Endothelial cell of umbilical vein (primary cell): Measurements from ENCODE around the gene BUB1. TPM values are rescaled to one million over a fixed set of nuclear protein-coding genes. Genes with fewer than 3 reads are reported as not detected.

Experiments
- BruUV-seq: library from RNA; stranded (reverse); fragments of 400-500 nt; replicated peaks from 2 replicates; lab custom pipeline; 2021; lab: Mats Ljungman, UMichigan
- CTCF ChIA-PET: fragments of 300-600, 350-600 bp; sonication (Branson Sonifier 250); formaldehyde crosslinking; loops from one replicate; lab custom pipeline; 2021; ENCODE audit warnings: antibody characterized with exemption, inconsistent platforms; lab: Charles Lee
- POLR2A ChIA-PET: fragments of 300-600, 350-600 bp; sonication (Branson Sonifier 250); formaldehyde crosslinking; loops from one replicate; lab custom pipeline; 2021; ENCODE audit warnings: antibody characterized with exemption, inconsistent platforms; lab: Charles Lee
- DNase-seq: peaks from one replicate; pipeline ENCODE4 v3.0.0-alpha.2; 2011; ENCODE audit warnings: low read depth, low spot score
- FAIRE-seq: peaks from 2 replicates; lab custom pipeline; 2011; peaks lifted over from hg19 to GRCh38; lab: Jason Lieb, UNC
- H2AFZ ChIP-seq: 2 replicates; pipeline ENCODE4 v1.6.0; 2012; ENCODE audit warnings: low read depth, low read length, control low read depth, inconsistent platforms
- H3K27ac ChIP-seq: 2 replicates; pipeline ENCODE4 v1.5.1; 2011; ENCODE audit warnings: low read depth, mild to moderate bottlenecking, control low read depth, low read length, moderate library complexity; ENCODE audit not compliant: insufficient read depth
- H3K27me3 ChIP-seq, 2 experiments: 2 replicates each; pipeline versions ENCODE4 v1.6.0 to v1.6.1; 2011; ENCODE audit warnings: low read length in 2 of 2, mixed read lengths in 1 of 2; ENCODE audit not compliant: control insufficient read depth in 2 of 2, insufficient read depth in 2 of 2
- H3K36me3 ChIP-seq, 2 experiments: 2 replicates in 1 of 2; 3 replicates in 1 of 2; pipeline ENCODE4 v1.5.1; 2011; ENCODE audit warnings: low read length in 2 of 2, mild to moderate bottlenecking in 1 of 2, moderate library complexity in 1 of 2; ENCODE audit not compliant: control insufficient read depth in 2 of 2, insufficient read depth in 2 of 2; ENCODE audit errors: extremely low read depth in 1 of 2
- H3K4me1 ChIP-seq: 3 replicates; pipeline ENCODE4 v1.5.1; 2011; ENCODE audit warnings: mild to moderate bottlenecking, low read length; ENCODE audit not compliant: control insufficient read depth, insufficient read depth; ENCODE audit errors: extremely low read depth
- H3K4me2 ChIP-seq: 2 replicates; pipeline ENCODE4 v1.6.1; 2011; ENCODE audit warnings: low read length, control low read depth, mixed read lengths; ENCODE audit not compliant: insufficient read depth
- H3K4me3 ChIP-seq, 3 experiments: fragments of 200-600 bp in 1 of 3; sonication (generic), shearing (Covaris generic) in 1 of 3; replicated peaks in 1 of 3; 2 replicates each; pipeline ENCODE4 v1.5.1; 2011 to 2016; ENCODE audit warnings: control low read depth in 3 of 3, low read length in 3 of 3, mild to moderate bottlenecking in 2 of 3, inconsistent platforms in 1 of 3, low read depth in 1 of 3, moderate library complexity in 1 of 3; ENCODE audit not compliant: insufficient read depth in 1 of 3
- H3K79me2 ChIP-seq: 2 replicates; pipeline ENCODE4 v1.6.0; 2012; ENCODE audit warnings: low read length, inconsistent platforms; ENCODE audit not compliant: control insufficient read depth, insufficient read depth
- H3K9ac ChIP-seq: replicated peaks from 2 replicates; pipeline ENCODE3; 2011; ENCODE audit warnings: low read length, control low read depth; ENCODE audit not compliant: insufficient read depth; ENCODE audit errors: extremely low read depth
- H3K9me1 ChIP-seq: replicated peaks from 3 replicates; pipeline ENCODE4 v1.6.0; 2011; ENCODE audit warnings: mild to moderate bottlenecking, low read length; ENCODE audit not compliant: control insufficient read depth, insufficient read depth; ENCODE audit errors: extremely low read depth
- H3K9me3 ChIP-seq: replicated peaks from 2 replicates; pipeline ENCODE4 v1.5.1; 2012; ENCODE audit warnings: low read length, inconsistent platforms; ENCODE audit not compliant: control insufficient read depth, insufficient read depth
- H4K20me1 ChIP-seq: replicated peaks from 2 replicates; pipeline ENCODE3; 2011; ENCODE audit warnings: mild to moderate bottlenecking, low read length; ENCODE audit not compliant: control insufficient read depth, insufficient read depth; ENCODE audit errors: extremely low read depth
- EZH2 ChIP-seq: IDR thresholded peaks from 2 replicates; pipeline ENCODE4 v1.6.1; 2012; ENCODE audit warnings: borderline replicate concordance, low read depth, mild to moderate bottlenecking, moderate library complexity, low read length, inconsistent platforms; ENCODE audit not compliant: severe bottlenecking
- FOS ChIP-seq: IDR thresholded peaks from 2 replicates; pipeline ENCODE4 v1.6.1; 2011; ENCODE audit warnings: mild to moderate bottlenecking, low read length, moderate library complexity, borderline replicate concordance; ENCODE audit not compliant: insufficient read depth
- GATA2 ChIP-seq: IDR thresholded peaks from 2 replicates; pipeline ENCODE4 v1.7.0; 2011; ENCODE audit warnings: low read depth, mild to moderate bottlenecking, moderate library complexity, mixed read lengths, low read length; ENCODE audit not compliant: insufficient read length, insufficient read depth
- JUN ChIP-seq: IDR thresholded peaks from 2 replicates; pipeline ENCODE4 v1.6.1; 2011; ENCODE audit warnings: borderline replicate concordance, low read depth; ENCODE audit not compliant: insufficient read length, insufficient read depth
- MYC ChIP-seq: IDR thresholded peaks from one replicate; pipeline ENCODE4 v1.6.1; 2011; ENCODE audit warnings: mild to moderate bottlenecking, low read depth, low read length
- POLR2A ChIP-seq: IDR thresholded peaks from 2 replicates; pipeline ENCODE4 v1.6.1; 2012; ENCODE audit warnings: low read depth, mild to moderate bottlenecking, control low read depth, low read length
- POLR2AphosphoS5 ChIP-seq: IDR thresholded peaks from 2 replicates; pipeline ENCODE4 v1.6.1; 2012; ENCODE audit warnings: low read depth, mild to moderate bottlenecking, control low read depth, low read length, moderate library complexity; ENCODE audit not compliant: insufficient read depth
- dilution Hi-C: fragments of 300-500 bp; cut with MboI; formaldehyde crosslinking; loops from one replicate; pipeline ENCODE4 v1.15.0; 2019; ENCODE audit warnings: low sequenced_read_pairs; ENCODE audit not compliant: extremely low pct_ligation_motif_present
- intact Hi-C: fragments of 100-400 bp; cut with micrococcal nuclease; formaldehyde crosslinking; loops from one replicate; pipeline ENCODE4 v1.10.0; 2022
- polyA plus RNA-seq, 4 experiments: library from polyadenylated mRNA; depleted of rRNA in 3 of 4; stranded (reverse) in 3 of 4; unstranded in 1 of 4; fragments of >200 nt; gene quantifications; 2 replicates each; pipeline versions ENCODE4 v1.2.1 to v1.2.3, GENCODE V29; 2011 to 2012; ENCODE audit warnings: missing spikeins in 1 of 4
- total RNA-seq: library from RNA; stranded (reverse); gene quantifications from 2 replicates; pipeline ENCODE4 v1.2.3, GENCODE V29; 2021
- TF ChIP-seq, protein P1 (sequence below): IDR thresholded peaks from 2 replicates; pipeline ENCODE4 v1.6.1; 2011; ENCODE audit not compliant: insufficient read depth, insufficient read length
- TF ChIP-seq, protein P2 (sequence below), 2 donors: IDR thresholded peaks; 1 replicate in 1 of 2; 2 replicates in 1 of 2; pipeline ENCODE4 v1.5.1; 2011; ENCODE audit warnings: low read length in 2 of 2, mild to moderate bottlenecking in 2 of 2, moderate library complexity in 2 of 2, control low read depth in 1 of 2, inconsistent platforms in 1 of 2, low read depth in 1 of 2; ENCODE audit not compliant: insufficient read depth in 1 of 2; ENCODE audit errors: extremely low read depth in 1 of 2

The BUB1 gene
- total and polyA plus RNA-seq, 2 donors (not counting 3 experiments of a cell fraction or from before 2014, with no cell fraction given) = 16.1 to 66.4 TPM

GRCh38 chr2:110638004-110638403 is 39.9 kb downstream of the BUB1 start:
- FAIRE-seq = no peak
- Histone ChIP-seq H2AFZ (no peak overlapping the region), H3K27me3 (no peaks in the 10 kb centered on the region), H4K20me1 (no peaks in the 10 kb centered on the region), H3K4me2 (no peak overlapping the region), H3K9me3 (no peaks in the 10 kb centered on the region), H3K36me3 (peaks cover 2 to 10% of the 10 kb centered on the region in 2 experiments), H3K9me1 (no peaks in the 10 kb centered on the region), H3K27ac (no peak overlapping the region), H3K79me2 (no peaks in the 10 kb centered on the region), H3K4me3 (no peak overlapping the region), H3K4me1 (peaks cover 3% of the 10 kb centered on the region), H3K9ac (no peak overlapping the region)
- ChIA-PET POLR2A (interaction anchor here (0.8 kb wide), 1 partner anchor 1169 kb away, joined by 4 read pairs; no protein-coding TSS in a partner anchor), CTCF (interaction anchor here (1.1 to 2.0 kb wide), 2 partner anchors 14 to 117 kb away, joined by 3 to 5 read pairs; no protein-coding TSS in a partner anchor)
- intact Hi-C loops (no loop called here), dilution Hi-C loops (no loop called here)
- no TSS peak for BruUV-seq
- TF ChIP-seq EZH2 (no peak), POLR2A (no peak), MYC (no peak), POLR2AphosphoS5 (no peak), GATA2 (no peak), FOS (no peak), JUN (no peak)
- TF ChIP-seq, protein P1, sequence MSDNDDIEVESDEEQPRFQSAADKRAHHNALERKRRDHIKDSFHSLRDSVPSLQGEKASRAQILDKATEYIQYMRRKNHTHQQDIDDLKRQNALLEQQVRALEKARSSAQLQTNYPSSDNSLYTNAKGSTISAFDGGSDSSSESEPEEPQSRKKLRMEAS = no peak
- TF ChIP-seq, protein P2, sequence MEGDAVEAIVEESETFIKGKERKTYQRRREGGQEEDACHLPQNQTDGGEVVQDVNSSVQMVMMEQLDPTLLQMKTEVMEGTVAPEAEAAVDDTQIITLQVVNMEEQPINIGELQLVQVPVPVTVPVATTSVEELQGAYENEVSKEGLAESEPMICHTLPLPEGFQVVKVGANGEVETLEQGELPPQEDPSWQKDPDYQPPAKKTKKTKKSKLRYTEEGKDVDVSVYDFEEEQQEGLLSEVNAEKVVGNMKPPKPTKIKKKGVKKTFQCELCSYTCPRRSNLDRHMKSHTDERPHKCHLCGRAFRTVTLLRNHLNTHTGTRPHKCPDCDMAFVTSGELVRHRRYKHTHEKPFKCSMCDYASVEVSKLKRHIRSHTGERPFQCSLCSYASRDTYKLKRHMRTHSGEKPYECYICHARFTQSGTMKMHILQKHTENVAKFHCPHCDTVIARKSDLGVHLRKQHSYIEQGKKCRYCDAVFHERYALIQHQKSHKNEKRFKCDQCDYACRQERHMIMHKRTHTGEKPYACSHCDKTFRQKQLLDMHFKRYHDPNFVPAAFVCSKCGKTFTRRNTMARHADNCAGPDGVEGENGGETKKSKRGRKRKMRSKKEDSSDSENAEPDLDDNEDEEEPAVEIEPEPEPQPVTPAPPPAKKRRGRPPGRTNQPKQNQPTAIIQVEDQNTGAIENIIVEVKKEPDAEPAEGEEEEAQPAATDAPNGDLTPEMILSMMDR (IDR thresholded peaks at IDR 0.05; ENCODE audit: extremely low read depth in 1 of 2, insufficient read depth in 1 of 2, low read depth in 1 of 2, low read length in 2 of 2) = no peak
- DNase-seq = no peak
